Left ventricle myocardium inferior (tissue), 1 donor: Measurements from ENCODE around the gene KRTAP19-6. TPM values are rescaled to one million over a fixed set of nuclear protein-coding genes. Genes with fewer than 3 reads are reported as not detected.

Experiments
- DNase-seq: peaks from one replicate; pipeline ENCODE4 v3.0.0-alpha.2; 2020
- H3K27ac ChIP-seq: fragments of 200-600 bp; replicated peaks from 2 replicates; pipeline ENCODE4 v1.8.0; 2021
- H3K27me3 ChIP-seq: fragments of 200-600 bp; 2 replicates; pipeline ENCODE4 v1.8.0; 2021; ENCODE audit warnings: low read depth
- H3K36me3 ChIP-seq: fragments of 200-600 bp; 2 replicates; pipeline ENCODE4 v1.8.0; 2021
- H3K4me1 ChIP-seq: fragments of 200-600 bp; 2 replicates; pipeline ENCODE4 v1.8.0; 2021
- H3K4me3 ChIP-seq: fragments of 200-600 bp; 2 replicates; pipeline ENCODE4 v1.8.0; 2021; ENCODE audit warnings: mild to moderate bottlenecking, moderate library complexity
- H3K9me3 ChIP-seq: fragments of 200-600 bp; replicated peaks from 2 replicates; pipeline ENCODE4 v1.8.0; 2021
- CTCF ChIP-seq: fragments of 200-600 bp; IDR thresholded peaks from 2 replicates; pipeline ENCODE4 v1.8.0; 2021; ENCODE audit warnings: antibody characterized with exemption, mild to moderate bottlenecking, borderline replicate concordance
- intact Hi-C: fragments of 100-400 bp; cut with micrococcal nuclease; formaldehyde crosslinking; loops from one replicate; pipeline ENCODE4 v1.11.0; 2022
- long read RNA-seq: library from polyadenylated mRNA; unstranded; transcript quantifications from one replicate; pipeline ENCODE4 v2.0.0, GENCODE V29; 2021
- total RNA-seq: library from RNA; stranded (reverse); fragmentation: NEBNext Ultra II Directional; extraction: Animal tissue kit (Norgen Biotek cat#: 25700); gene quantifications from one replicate; pipeline ENCODE4 v1.2.1, GENCODE V29; 2021
- donor health status: DM: no; HTN: yes; CAD: no; lungs with severe emphysema.

The KRTAP19-6 gene, protein sequence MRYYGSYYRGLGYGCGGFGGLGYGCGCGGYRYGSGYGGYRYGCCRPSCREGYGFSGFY
- not detected for total RNA-seq
- long read RNA-seq = 0 reads

- intact Hi-C loops = no loop called here
- H3K27ac ChIP-seq = no peak within 1 kb of the TSS
- H3K9me3 ChIP-seq = peaks cover 10% of the 10 kb centered on the region
- TF ChIP-seq CTCF = no peak
- no peaks in the 10 kb centered on the region for H3K4me1 ChIP-seq
- no peaks in the 10 kb centered on the region for H3K36me3 ChIP-seq
- no peak within 1 kb of the TSS for H3K4me3 ChIP-seq
- H3K27me3 ChIP-seq = no peaks in the 10 kb centered on the region
- DNase-seq = no peak
Observed at GRCh38 chr21:30541764-30542163, at the start of gene KRTAP19-6. Gene KRTAP19-6 (minus strand): TSS chr21:30541864. CDS start chr21:30541833, 31 bp downstream.

DNA sequence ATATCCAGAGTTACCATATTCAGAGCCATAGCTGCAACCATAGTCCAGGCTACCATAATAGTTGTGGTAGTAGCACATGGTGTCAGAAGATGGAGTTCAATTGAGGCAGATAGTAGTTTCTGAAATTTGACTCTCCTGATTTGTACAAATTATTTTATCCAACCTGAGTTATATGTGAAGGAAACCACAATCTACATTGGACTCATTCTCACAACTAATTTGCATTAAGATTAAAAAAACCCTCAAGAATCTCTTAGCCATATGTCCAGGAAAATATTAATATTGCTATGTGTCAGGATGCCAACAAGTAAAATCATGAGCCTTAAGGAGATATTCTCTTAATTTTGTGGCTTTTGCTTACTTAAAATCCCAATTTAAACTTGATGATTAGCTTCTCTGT is 48.6 kb upstream of the KRTAP19-6 start, which contains the start of gene KRTAP22-2:
KRTAP22-2 (minus strand) TSS at position 101 of the 400 bp plus-strand sequence.
- Histone ChIP-seq H3K4me3 (no peak within 1 kb of the TSS), H3K9me3 (no peaks in the 10 kb centered on the region), H3K4me1 (no peaks in the 10 kb centered on the region), H3K36me3 (no peaks in the 10 kb centered on the region), H3K27ac (no peak within 1 kb of the TSS), H3K27me3 (no peaks in the 10 kb centered on the region)
- no peak for TF ChIP-seq CTCF
- no peak for DNase-seq
- intact Hi-C loops = no loop called here

DNA sequence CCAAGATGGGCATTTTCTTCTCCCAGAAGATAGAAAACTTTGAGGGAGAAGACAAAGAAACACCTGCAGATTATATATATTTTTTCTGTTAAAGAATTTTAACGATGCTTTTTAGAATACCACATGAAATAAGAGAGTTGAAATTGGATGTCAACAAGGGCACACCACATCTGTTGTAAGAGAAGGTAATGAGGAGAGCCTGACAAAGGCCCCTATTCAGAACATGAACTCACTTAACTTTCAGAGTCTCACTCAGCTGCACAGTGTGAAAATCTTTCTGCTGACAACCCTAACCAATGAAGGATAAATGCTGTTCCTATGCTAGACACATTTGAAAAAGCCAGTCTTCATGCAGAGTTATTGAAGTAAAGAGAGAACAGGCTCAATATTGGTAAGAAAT is 41.2 kb upstream of the KRTAP19-6 start:
- TF ChIP-seq CTCF = no peak
- H3K27me3 ChIP-seq = no peaks in the 10 kb centered on the region
- no peaks in the 10 kb centered on the region for H3K4me1 ChIP-seq
- H3K9me3 ChIP-seq = no peaks in the 10 kb centered on the region
- no peak overlapping the region for H3K4me3 ChIP-seq
- intact Hi-C loops = no loop called here
- no peak overlapping the region for H3K27ac ChIP-seq
- H3K36me3 ChIP-seq = no peaks in the 10 kb centered on the region
- no peak for DNase-seq

DNA sequence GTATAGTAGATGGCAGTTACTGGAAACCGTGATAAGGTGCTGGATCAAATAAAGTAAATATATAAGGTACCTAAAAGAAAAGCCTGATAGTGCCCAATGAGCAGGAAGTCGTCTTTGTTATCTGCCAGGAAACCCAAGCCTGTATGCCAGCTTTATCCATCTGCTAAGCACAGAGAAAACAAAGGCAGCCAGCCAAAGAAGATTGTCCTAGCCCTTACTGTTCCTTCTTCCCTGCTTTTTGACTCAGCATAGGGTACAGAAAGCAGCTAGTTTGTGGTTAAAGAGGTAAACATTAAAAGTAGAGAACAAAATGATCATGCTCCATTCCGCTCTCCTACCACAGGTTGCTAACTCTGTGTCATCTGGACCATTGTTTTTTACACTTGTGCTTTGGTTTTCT is 38.5 kb upstream of the KRTAP19-6 start:
- no peaks in the 10 kb centered on the region for H3K4me1 ChIP-seq
- DNase-seq = no peak
- no peak overlapping the region for H3K27ac ChIP-seq
- no peaks in the 10 kb centered on the region for H3K36me3 ChIP-seq
- intact Hi-C loops = no loop called here
- no peak overlapping the region for H3K4me3 ChIP-seq
- no peaks in the 10 kb centered on the region for H3K9me3 ChIP-seq
- H3K27me3 ChIP-seq = no peaks in the 10 kb centered on the region
- TF ChIP-seq CTCF = no peak

- Histone ChIP-seq H3K4me3 (no peak overlapping the region), H3K36me3 (no peaks in the 10 kb centered on the region), H3K4me1 (no peaks in the 10 kb centered on the region), H3K27me3 (no peaks in the 10 kb centered on the region), H3K27ac (no peak overlapping the region), H3K9me3 (no peaks in the 10 kb centered on the region)
- intact Hi-C loops = no loop called here
- no peak for TF ChIP-seq CTCF
- DNase-seq = no peak
Observed at GRCh38 chr21:30579346-30579745, 37.7 kb upstream of the KRTAP19-6 start.
